ENCODE results near the gene PSPC1. TPM values are rescaled to one million over a fixed set of nuclear protein-coding genes. Genes with fewer than 3 reads are reported as not detected.
A peak's percentile ranks its signal among the peaks of the same experiment; 100 is the strongest.

The PSPC1 gene
- total RNA-seq, 1 donor from 2014 or later: 40.5 TPM

DNA sequence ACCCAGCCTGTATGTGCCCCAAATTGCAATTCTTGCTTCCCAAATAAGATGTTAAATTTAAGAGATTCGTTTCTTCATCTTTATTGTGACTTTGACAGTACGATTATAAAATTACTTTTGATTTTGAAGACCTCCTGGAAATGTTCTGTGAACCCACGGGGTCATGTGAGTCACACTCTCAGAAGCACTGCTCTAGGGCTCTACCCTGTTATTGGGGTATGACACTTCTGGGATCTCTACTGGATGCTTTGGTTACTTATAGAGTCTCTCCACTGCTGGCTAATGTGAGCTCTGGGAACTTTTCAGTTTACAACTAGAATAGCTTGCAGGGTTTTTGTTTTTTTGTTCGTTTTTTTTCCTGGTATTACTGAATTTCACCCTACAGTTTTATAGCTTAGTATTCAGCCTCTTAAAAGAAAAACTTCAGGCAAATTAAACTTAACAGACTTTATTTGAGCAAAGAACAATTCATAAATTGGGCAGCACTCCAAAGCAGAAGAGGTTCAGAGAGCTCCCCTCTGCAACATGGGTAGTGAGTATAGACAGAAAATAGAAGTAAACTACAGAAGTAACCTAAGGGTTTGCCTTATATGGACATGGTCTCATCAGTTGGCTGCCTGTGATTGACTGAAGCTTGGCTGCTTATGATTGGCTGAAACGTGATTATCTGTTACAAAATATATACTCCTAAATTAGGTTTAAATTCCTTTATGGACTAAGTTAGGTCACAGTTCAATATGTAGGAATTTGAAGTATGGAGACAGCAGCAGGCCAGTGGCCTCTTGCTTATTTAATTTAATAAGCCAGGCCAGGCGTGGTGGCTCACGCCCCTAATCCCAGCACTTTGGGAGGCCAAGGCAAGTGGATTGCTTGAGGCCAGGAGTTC, 28.5 kb upstream of the PSPC1 start:
- Histone ChIP-seq H3K4me3 (no peak overlapping the region), H3K4me1 (no peaks in the 10 kb centered on the region), H3K27me3 (ENCODE audit: low read depth) (no peaks in the 10 kb centered on the region), H3K27ac (no peak overlapping the region), H3K9me3 (no peaks in the 10 kb centered on the region), H3K36me3 (peaks cover 1% of the 10 kb centered on the region)
- intact Hi-C loops (cut with DNase I): no loop called here
- TF ChIP-seq CTCF (IDR thresholded peaks at IDR 0.05): no peak
- DNase-seq (no peak), ATAC-seq (no peak)

GRCh38 chr13:19810151-19810550, 27.4 kb upstream of the PSPC1 start:
- ATAC-seq (no peak), DNase-seq (no peak)
- intact Hi-C loops (cut with DNase I): no loop called here
- no peak for TF ChIP-seq CTCF (IDR thresholded peaks at IDR 0.05)
- Histone ChIP-seq H3K9me3 (no peaks in the 10 kb centered on the region), H3K4me1 (no peaks in the 10 kb centered on the region), H3K27me3 (ENCODE audit: low read depth) (no peaks in the 10 kb centered on the region), H3K36me3 (peaks cover 7% of the 10 kb centered on the region), H3K27ac (no peak overlapping the region), H3K4me3 (no peak overlapping the region)

DNA sequence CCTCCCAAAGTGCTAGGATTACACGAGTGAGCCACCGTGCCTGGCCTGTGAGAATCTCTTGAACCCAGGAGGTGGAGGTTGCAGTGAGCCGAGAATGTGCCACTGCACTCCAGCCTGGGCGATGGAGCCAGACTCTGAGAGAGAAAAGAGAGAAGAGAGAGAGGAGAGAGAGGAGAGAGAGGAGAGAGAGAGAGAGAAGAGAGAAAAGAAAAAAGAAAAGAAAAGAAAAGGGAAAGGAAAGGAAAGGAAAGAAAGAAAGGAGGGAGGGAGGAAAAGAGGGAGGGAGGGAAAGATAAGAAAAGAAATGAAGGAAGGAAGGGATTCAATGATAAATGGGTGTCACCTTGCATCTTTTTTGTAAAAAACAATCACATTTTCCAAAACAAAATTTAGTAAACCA, 23.0 kb upstream of the PSPC1 start:
- no peaks in the 10 kb centered on the region for H3K27me3 ChIP-seq (ENCODE audit: low read depth)
- no peak for ATAC-seq
- no peak for TF ChIP-seq CTCF (IDR thresholded peaks at IDR 0.05)
- H3K4me1 ChIP-seq: no peaks in the 10 kb centered on the region
- intact Hi-C loops (cut with DNase I): no loop called here
- H3K4me3 ChIP-seq: no peak overlapping the region
- peaks cover 7% of the 10 kb centered on the region for H3K36me3 ChIP-seq
- no peaks in the 10 kb centered on the region for H3K9me3 ChIP-seq
- H3K27ac ChIP-seq: no peak overlapping the region
- DNase-seq: no peak

DNA sequence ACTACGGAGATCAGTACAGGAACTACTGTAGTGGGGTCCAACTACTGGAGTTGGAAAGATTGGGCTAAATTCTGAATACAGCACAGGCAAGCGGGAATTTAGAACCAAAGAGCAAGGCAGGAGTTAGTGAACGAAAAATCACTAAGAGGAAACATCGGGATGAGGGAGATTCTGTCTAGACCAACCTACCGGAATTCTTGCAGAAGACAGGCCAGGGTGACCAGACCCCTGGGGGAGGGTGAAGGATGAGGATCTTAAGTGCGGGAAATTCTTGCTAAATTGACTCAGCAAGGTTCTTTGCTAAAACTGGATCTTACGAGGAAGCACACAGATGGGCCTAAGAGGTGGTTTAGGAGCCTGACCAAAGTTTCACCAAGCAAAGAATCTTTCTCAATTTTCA, 13.2 kb upstream of the PSPC1 start:
- DNase-seq (no peak), ATAC-seq (no peak)
- no peak overlapping the region for H3K4me3 ChIP-seq
- no peak overlapping the region for H3K27ac ChIP-seq
- H3K36me3 ChIP-seq: no peaks in the 10 kb centered on the region
- H3K4me1 ChIP-seq: peaks cover 8% of the 10 kb centered on the region
- intact Hi-C loops (cut with DNase I): no loop called here
- no peak for TF ChIP-seq CTCF (IDR thresholded peaks at IDR 0.05)
- no peaks in the 10 kb centered on the region for H3K27me3 ChIP-seq (ENCODE audit: low read depth)
- H3K9me3 ChIP-seq: no peaks in the 10 kb centered on the region

- no peaks in the 10 kb centered on the region for H3K9me3 ChIP-seq
- intact Hi-C loops (cut with DNase I): no loop called here
- H3K4me3 ChIP-seq: no peak overlapping the region
- ATAC-seq (peak; percentile 76 to 79), DNase-seq (no peak)
- no peaks in the 10 kb centered on the region for H3K27me3 ChIP-seq (ENCODE audit: low read depth)
- TF ChIP-seq CTCF (IDR thresholded peaks at IDR 0.05): no peak
- no peak overlapping the region for H3K27ac ChIP-seq
- peaks cover 8% of the 10 kb centered on the region for H3K4me1 ChIP-seq
- no peaks in the 10 kb centered on the region for H3K36me3 ChIP-seq
Observed at GRCh38 chr13:19794631-19795030, 11.9 kb upstream of the PSPC1 start.
